Neural cell (in vitro differentiated cells): ENCODE data around the gene ADPRH. TPM values are rescaled to one million over a fixed set of nuclear protein-coding genes. Genes with fewer than 3 reads are reported as not detected.

ENCODE experiments used
- H2AFZ ChIP-seq: fragments of 200-600, 300-800 bp; sonication (generic), shearing (Covaris generic); 2 replicates; pipeline ENCODE4 v1.6.0; 2014; ENCODE audit warnings: low read depth, mild to moderate bottlenecking, antibody characterized with exemption, low read length, moderate library complexity
- H3F3A ChIP-seq: fragments of 200-600 bp; shearing (Covaris generic); 2 replicates; pipeline ENCODE4 v1.6.1; 2016; ENCODE audit warnings: mild to moderate bottlenecking, moderate library complexity, mixed read lengths, antibody characterized with exemption, low read length; ENCODE audit not compliant: insufficient read depth, poor library complexity, severe bottlenecking
- H3K27ac ChIP-seq: fragments of 200-600, 300-800 bp; sonication (generic), shearing (Covaris generic); 2 replicates; pipeline ENCODE4 v1.5.1; 2014; ENCODE audit warnings: mild to moderate bottlenecking, low read length, moderate library complexity
- H3K27me3 ChIP-seq: fragments of 300-800, 200-600 bp; sonication (generic), shearing (Covaris generic); 2 replicates; pipeline ENCODE4 v1.6.0; 2014; ENCODE audit warnings: mild to moderate bottlenecking, low read depth, low read length, moderate library complexity; ENCODE audit not compliant: insufficient read depth
- H3K36me3 ChIP-seq: fragments of 300-800, 200-600 bp; sonication (generic), shearing (Covaris generic); 2 replicates; pipeline ENCODE4 v1.5.1; 2014; ENCODE audit warnings: mild to moderate bottlenecking, antibody characterized with exemption, low read length, moderate library complexity; ENCODE audit not compliant: insufficient read depth
- H3K4me2 ChIP-seq: fragments of 300-800, 200-600 bp; sonication (generic), shearing (Covaris generic); 2 replicates; pipeline ENCODE4 v1.6.0; 2014; ENCODE audit warnings: mild to moderate bottlenecking, low read length
- H3K4me3 ChIP-seq: fragments of 300-800, 200-600 bp; sonication (generic), shearing (Covaris generic); 2 replicates; pipeline ENCODE4 v1.5.1; 2014; ENCODE audit warnings: mild to moderate bottlenecking, low read length, moderate library complexity
- H3K79me2 ChIP-seq: fragments of 200-600 bp; shearing (Covaris generic); replicated peaks from 2 replicates; pipeline ENCODE4 v1.6.0; 2014; ENCODE audit warnings: mild to moderate bottlenecking, low read length, moderate library complexity; ENCODE audit not compliant: insufficient read depth
- H3K9ac ChIP-seq: fragments of 300-800, 200-600 bp; sonication (generic), shearing (Covaris generic); 2 replicates; pipeline ENCODE4 v1.6.1; 2016; ENCODE audit warnings: mild to moderate bottlenecking, low read length, mixed read lengths
- H3K9me2 ChIP-seq: fragments of 200-600 bp; shearing (Covaris generic); 2 replicates; pipeline ENCODE4 v1.6.1; 2016; ENCODE audit warnings: mild to moderate bottlenecking, low read length, mixed read lengths; ENCODE audit not compliant: insufficient read depth
- H3K9me3 ChIP-seq: fragments of 200-600, 300-800 bp; sonication (generic), shearing (Covaris generic); 2 replicates; pipeline ENCODE4 v1.6.1; 2016; ENCODE audit warnings: mild to moderate bottlenecking, mixed run types, low read length, moderate library complexity, mixed read lengths
- H4K20me1 ChIP-seq: fragments of 200-600 bp; shearing (Covaris generic); 2 replicates; pipeline ENCODE4 v1.6.1; 2016; ENCODE audit warnings: mild to moderate bottlenecking, mixed run types; ENCODE audit not compliant: insufficient read depth
- EP300 ChIP-seq: fragments of 450-650 bp; conservative IDR thresholded peaks from 2 replicates; pipeline ENCODE4 v1.6.1; 2014; ENCODE audit warnings: antibody characterized with exemption, mild to moderate bottlenecking, moderate library complexity; ENCODE audit not compliant: poor library complexity, severe bottlenecking
- EZH2 ChIP-seq: fragments of 200-600, 300-800 bp; shearing (Covaris generic), sonication (generic); IDR thresholded peaks from 2 replicates; pipeline ENCODE4 v1.6.1; 2014; ENCODE audit warnings: antibody characterized with exemption, low read length, borderline replicate concordance, mild to moderate bottlenecking; ENCODE audit not compliant: insufficient read depth, poor library complexity, severe bottlenecking
- MXI1 ChIP-seq: fragments of 450-650 bp; conservative IDR thresholded peaks from 2 replicates; pipeline ENCODE4 v1.6.1; 2014; ENCODE audit warnings: antibody characterized with exemption, mild to moderate bottlenecking; ENCODE audit not compliant: poor library complexity, severe bottlenecking
- POLR2AphosphoS5 ChIP-seq: IDR thresholded peaks from 2 replicates; pipeline ENCODE4 v1.6.1; 2012
- RAD21 ChIP-seq: fragments of 450-650 bp; conservative IDR thresholded peaks from 2 replicates; pipeline ENCODE4 v1.6.1; 2014; ENCODE audit warnings: antibody characterized with exemption, mild to moderate bottlenecking, moderate library complexity
- SMC3 ChIP-seq: fragments of 450-650 bp; conservative IDR thresholded peaks from 2 replicates; pipeline ENCODE4 v1.6.1; 2014; ENCODE audit warnings: antibody characterized with exemption, mild to moderate bottlenecking, moderate library complexity; ENCODE audit not compliant: poor library complexity
- TAF1 ChIP-seq: IDR thresholded peaks from 2 replicates; pipeline ENCODE4 v1.6.1; 2012; ENCODE audit warnings: low read depth
- polyA plus RNA-seq: library from polyadenylated mRNA; depleted of rRNA; stranded (reverse); fragments of >200 nt; gene quantifications from 2 replicates; pipeline ENCODE4 v1.2.3, GENCODE V29; 2014
- TF ChIP-seq, protein P1 (sequence below): IDR thresholded peaks from 2 replicates; pipeline ENCODE4 v1.6.1; 2012; ENCODE audit warnings: borderline replicate concordance
- TF ChIP-seq, protein P2 (sequence below): fragments of 450-650 bp; IDR thresholded peaks from 2 replicates; pipeline ENCODE4 v1.5.1; 2014; ENCODE audit warnings: antibody characterized with exemption, mild to moderate bottlenecking, moderate library complexity; ENCODE audit not compliant: poor library complexity, severe bottlenecking

ADPRH gene
- polyA plus RNA-seq, 1 donor from 2014 or later: 0.07 TPM

DNA sequence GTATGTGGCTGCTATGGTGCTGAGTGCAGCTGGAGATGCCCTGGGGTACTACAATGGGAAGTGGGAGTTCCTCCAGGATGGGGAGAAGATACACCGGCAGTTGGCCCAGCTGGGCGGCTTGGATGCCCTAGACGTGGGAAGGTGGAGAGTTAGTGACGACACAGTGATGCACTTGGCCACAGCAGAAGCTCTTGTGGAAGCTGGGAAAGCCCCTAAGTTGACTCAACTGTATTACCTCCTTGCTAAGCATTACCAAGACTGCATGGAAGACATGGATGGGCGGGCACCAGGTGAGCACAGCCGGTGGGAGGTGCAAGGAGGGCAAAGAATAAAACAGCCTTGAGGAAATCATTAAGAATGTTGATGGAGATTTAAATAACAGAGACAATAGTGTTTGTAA is 2.9 kb downstream of the ADPRH start:
- Histone ChIP-seq H3K9me2 (no peaks in the 10 kb centered on the region), H3K4me3 (no peak overlapping the region), H3K4me2 (no peak overlapping the region), H3K36me3 (no peaks in the 10 kb centered on the region), H3K27ac (no peak overlapping the region), H3K9ac (no peak overlapping the region), H3F3A (no peaks in the 10 kb centered on the region), H4K20me1 (no peaks in the 10 kb centered on the region), H3K27me3 (peaks cover 22% of the 10 kb centered on the region), H2AFZ (no peak overlapping the region), H3K79me2 (no peaks in the 10 kb centered on the region), H3K9me3 (no peaks in the 10 kb centered on the region)
- TF ChIP-seq SMC3: no peak
- no peak for TF ChIP-seq POLR2AphosphoS5
- no peak for TF ChIP-seq EP300
- TF ChIP-seq, protein P1, sequence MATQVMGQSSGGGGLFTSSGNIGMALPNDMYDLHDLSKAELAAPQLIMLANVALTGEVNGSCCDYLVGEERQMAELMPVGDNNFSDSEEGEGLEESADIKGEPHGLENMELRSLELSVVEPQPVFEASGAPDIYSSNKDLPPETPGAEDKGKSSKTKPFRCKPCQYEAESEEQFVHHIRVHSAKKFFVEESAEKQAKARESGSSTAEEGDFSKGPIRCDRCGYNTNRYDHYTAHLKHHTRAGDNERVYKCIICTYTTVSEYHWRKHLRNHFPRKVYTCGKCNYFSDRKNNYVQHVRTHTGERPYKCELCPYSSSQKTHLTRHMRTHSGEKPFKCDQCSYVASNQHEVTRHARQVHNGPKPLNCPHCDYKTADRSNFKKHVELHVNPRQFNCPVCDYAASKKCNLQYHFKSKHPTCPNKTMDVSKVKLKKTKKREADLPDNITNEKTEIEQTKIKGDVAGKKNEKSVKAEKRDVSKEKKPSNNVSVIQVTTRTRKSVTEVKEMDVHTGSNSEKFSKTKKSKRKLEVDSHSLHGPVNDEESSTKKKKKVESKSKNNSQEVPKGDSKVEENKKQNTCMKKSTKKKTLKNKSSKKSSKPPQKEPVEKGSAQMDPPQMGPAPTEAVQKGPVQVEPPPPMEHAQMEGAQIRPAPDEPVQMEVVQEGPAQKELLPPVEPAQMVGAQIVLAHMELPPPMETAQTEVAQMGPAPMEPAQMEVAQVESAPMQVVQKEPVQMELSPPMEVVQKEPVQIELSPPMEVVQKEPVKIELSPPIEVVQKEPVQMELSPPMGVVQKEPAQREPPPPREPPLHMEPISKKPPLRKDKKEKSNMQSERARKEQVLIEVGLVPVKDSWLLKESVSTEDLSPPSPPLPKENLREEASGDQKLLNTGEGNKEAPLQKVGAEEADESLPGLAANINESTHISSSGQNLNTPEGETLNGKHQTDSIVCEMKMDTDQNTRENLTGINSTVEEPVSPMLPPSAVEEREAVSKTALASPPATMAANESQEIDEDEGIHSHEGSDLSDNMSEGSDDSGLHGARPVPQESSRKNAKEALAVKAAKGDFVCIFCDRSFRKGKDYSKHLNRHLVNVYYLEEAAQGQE: no peak
- no peak for TF ChIP-seq EZH2
- no peak for TF ChIP-seq MXI1
- no peak for TF ChIP-seq TAF1
- TF ChIP-seq RAD21: no peak
- TF ChIP-seq, protein P2, sequence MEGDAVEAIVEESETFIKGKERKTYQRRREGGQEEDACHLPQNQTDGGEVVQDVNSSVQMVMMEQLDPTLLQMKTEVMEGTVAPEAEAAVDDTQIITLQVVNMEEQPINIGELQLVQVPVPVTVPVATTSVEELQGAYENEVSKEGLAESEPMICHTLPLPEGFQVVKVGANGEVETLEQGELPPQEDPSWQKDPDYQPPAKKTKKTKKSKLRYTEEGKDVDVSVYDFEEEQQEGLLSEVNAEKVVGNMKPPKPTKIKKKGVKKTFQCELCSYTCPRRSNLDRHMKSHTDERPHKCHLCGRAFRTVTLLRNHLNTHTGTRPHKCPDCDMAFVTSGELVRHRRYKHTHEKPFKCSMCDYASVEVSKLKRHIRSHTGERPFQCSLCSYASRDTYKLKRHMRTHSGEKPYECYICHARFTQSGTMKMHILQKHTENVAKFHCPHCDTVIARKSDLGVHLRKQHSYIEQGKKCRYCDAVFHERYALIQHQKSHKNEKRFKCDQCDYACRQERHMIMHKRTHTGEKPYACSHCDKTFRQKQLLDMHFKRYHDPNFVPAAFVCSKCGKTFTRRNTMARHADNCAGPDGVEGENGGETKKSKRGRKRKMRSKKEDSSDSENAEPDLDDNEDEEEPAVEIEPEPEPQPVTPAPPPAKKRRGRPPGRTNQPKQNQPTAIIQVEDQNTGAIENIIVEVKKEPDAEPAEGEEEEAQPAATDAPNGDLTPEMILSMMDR: no peak

DNA sequence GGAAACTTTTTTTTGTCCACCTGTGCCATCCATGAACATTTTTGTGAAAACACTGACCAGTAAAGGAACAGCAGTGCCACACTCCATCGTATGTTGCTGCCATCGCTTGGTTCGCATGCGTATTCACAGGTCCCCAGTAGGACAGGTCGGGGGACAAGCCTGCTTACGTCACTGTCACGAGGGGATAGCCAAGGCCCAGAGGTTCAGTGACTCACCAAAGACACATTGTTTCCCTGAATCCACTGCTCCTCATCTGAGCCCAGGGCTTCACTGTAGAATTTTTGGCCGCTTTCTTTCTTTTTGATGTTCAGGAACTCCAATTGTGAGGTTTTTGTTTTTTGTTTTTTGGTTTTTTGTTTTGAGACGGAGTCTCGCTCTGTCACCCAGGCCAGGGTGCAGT is 5.9 kb downstream of the ADPRH start:
- H3K9me3 ChIP-seq: no peaks in the 10 kb centered on the region
- TF ChIP-seq POLR2AphosphoS5: no peak
- no peak for TF ChIP-seq EZH2
- TF ChIP-seq RAD21: no peak
- TF ChIP-seq, protein P2: no peak
- TF ChIP-seq SMC3: no peak
- TF ChIP-seq TAF1: no peak
- TF ChIP-seq MXI1: no peak
- TF ChIP-seq EP300: no peak
- TF ChIP-seq, protein P1: no peak
- H3K27me3 ChIP-seq: peaks cover 3% of the 10 kb centered on the region
- no peaks in the 10 kb centered on the region for H3K36me3 ChIP-seq
- H3K79me2 ChIP-seq: no peaks in the 10 kb centered on the region
- no peak overlapping the region for H2AFZ ChIP-seq
- no peak overlapping the region for H3K9ac ChIP-seq
- H3K4me2 ChIP-seq: no peak overlapping the region
- no peaks in the 10 kb centered on the region for H3F3A ChIP-seq
- H3K27ac ChIP-seq: no peak overlapping the region
- H4K20me1 ChIP-seq: no peaks in the 10 kb centered on the region
- H3K4me3 ChIP-seq: no peak overlapping the region
- no peaks in the 10 kb centered on the region for H3K9me2 ChIP-seq
